H1 (cell line): ENCODE measurements around the gene DPY30. TPM values are rescaled to one million over a fixed set of nuclear protein-coding genes. Genes with fewer than 3 reads are reported as not detected.

Source experiments
- CTCF ChIA-PET: fragments of 300-600 bp; sonication (Branson Sonifier 250); formaldehyde crosslinking; loops from one replicate; lab custom pipeline; 2021; ENCODE audit not compliant: partially characterized antibody; lab: Charles Lee
- POLR2A ChIA-PET: fragments of 300-600 bp; sonication (Branson Sonifier 250); formaldehyde crosslinking; loops from one replicate; lab custom pipeline; 2021; ENCODE audit warnings: inconsistent platforms; ENCODE audit not compliant: partially characterized antibody; lab: Charles Lee
- DNase-seq, 2 experiments: peaks; one replicate each; pipeline versions ENCODE4 v3.0.0 to v3.0.0-alpha.2; 2010 to 2022; ENCODE audit warnings: low spot score in 2 of 2, low read depth in 1 of 2, mixed read lengths in 1 of 2
- FAIRE-seq: peaks from 2 replicates; lab custom pipeline; 2011; peaks lifted over from hg19 to GRCh38; lab: Jason Lieb, UNC
- H2AFZ ChIP-seq: 2 replicates; pipeline ENCODE4 v1.8.1; 2012; ENCODE audit warnings: low read length, inconsistent platforms
- H2AK5ac ChIP-seq: 2 replicates; pipeline ENCODE4 v1.6.1; 2013; ENCODE audit warnings: low read depth, low read length
- H2BK120ac ChIP-seq: replicated peaks from 2 replicates; pipeline ENCODE3; 2013; ENCODE audit warnings: low read depth, low read length, inconsistent platforms
- H2BK12ac ChIP-seq: 2 replicates; pipeline ENCODE4 v1.6.1; 2013; ENCODE audit warnings: low read depth, low read length
- H2BK15ac ChIP-seq: 2 replicates; pipeline ENCODE4 v1.6.1; 2013; ENCODE audit warnings: low read length
- H2BK20ac ChIP-seq: 2 replicates; pipeline ENCODE4 v1.6.1; 2013; ENCODE audit warnings: low read length
- H2BK5ac ChIP-seq: 2 replicates; pipeline ENCODE4 v1.6.1; 2013; ENCODE audit warnings: low read depth, low read length
- H3K14ac ChIP-seq: 2 replicates; pipeline ENCODE4 v1.6.1; 2013; ENCODE audit warnings: inconsistent platforms; ENCODE audit not compliant: insufficient read length
- H3K18ac ChIP-seq: 2 replicates; pipeline ENCODE4 v1.6.1; 2013; ENCODE audit warnings: low read length; ENCODE audit errors: extremely low read depth
- H3K23ac ChIP-seq: 2 replicates; pipeline ENCODE4 v1.6.1; 2013; ENCODE audit warnings: inconsistent platforms; ENCODE audit not compliant: insufficient read length
- H3K23me2 ChIP-seq: 2 replicates; pipeline ENCODE4 v1.6.1; 2013; ENCODE audit warnings: low read depth, low read length
- H3K27ac ChIP-seq: 2 replicates; pipeline ENCODE4 v1.6.1; 2011; ENCODE audit warnings: low read depth, low read length, inconsistent platforms
- H3K27me3 ChIP-seq, 4 experiments: replicated peaks in 1 of 4; 1 replicate in 1 of 4; 2 replicates in 3 of 4; pipeline versions ENCODE4 v1.6.1 to v1.8.1; 2011 to 2013; ENCODE audit warnings: low read length in 3 of 4, mild to moderate bottlenecking in 3 of 4, inconsistent platforms in 2 of 4, mixed read lengths in 2 of 4, moderate library complexity in 1 of 4; ENCODE audit not compliant: control insufficient read depth in 3 of 4, insufficient read depth in 3 of 4; ENCODE audit errors: extremely low read depth in 1 of 4
- H3K36me3 ChIP-seq, 4 experiments: 2 replicates each; pipeline versions ENCODE4 v1.6.1 to v1.8.1; 2011 to 2013; ENCODE audit warnings: mild to moderate bottlenecking in 4 of 4, low read length in 3 of 4, moderate library complexity in 2 of 4, control low read depth in 1 of 4, inconsistent platforms in 1 of 4; ENCODE audit not compliant: insufficient read depth in 4 of 4, control insufficient read depth in 2 of 4
- H3K4ac ChIP-seq: replicated peaks from 2 replicates; pipeline ENCODE3; 2013; ENCODE audit warnings: low read length, low read depth, mixed read lengths, inconsistent platforms; ENCODE audit not compliant: insufficient read length
- H3K4me1 ChIP-seq, 4 experiments: replicated peaks in 1 of 4; 1 replicate in 1 of 4; 2 replicates in 3 of 4; pipeline versions ENCODE4 v1.6.1 to v1.8.1; 2011 to 2013; ENCODE audit warnings: low read length in 3 of 4, inconsistent platforms in 2 of 4, mixed read lengths in 1 of 4; ENCODE audit not compliant: insufficient read depth in 4 of 4, control insufficient read depth in 3 of 4
- H3K4me2 ChIP-seq, 2 experiments: 2 replicates each; pipeline versions ENCODE4 v1.6.1 to v1.8.1; 2011 to 2013; ENCODE audit warnings: low read depth in 2 of 2, low read length in 2 of 2, control low read depth in 1 of 2, inconsistent platforms in 1 of 2, mild to moderate bottlenecking in 1 of 2; ENCODE audit not compliant: insufficient read depth in 1 of 2
- H3K4me3 ChIP-seq, 4 experiments: fragments of 200-600, 300-600 bp in 1 of 4; sonication (generic), shearing (Covaris generic), sonication (Bioruptor Twin) in 1 of 4; 2 replicates each; pipeline versions ENCODE4 v1.5.1 to v1.8.1; 2011 to 2016; ENCODE audit warnings: low read length in 4 of 4, low read depth in 3 of 4, control low read depth in 2 of 4, inconsistent platforms in 2 of 4, mild to moderate bottlenecking in 2 of 4, mixed read lengths in 1 of 4, moderate library complexity in 1 of 4; ENCODE audit not compliant: insufficient read depth in 2 of 4; ENCODE audit errors: extremely low read depth in 1 of 4
- H3K56ac ChIP-seq: replicated peaks from 2 replicates; pipeline ENCODE3; 2013; ENCODE audit warnings: low read depth, mild to moderate bottlenecking, mixed read lengths, low read length, inconsistent platforms; ENCODE audit not compliant: insufficient read length
- H3K79me1 ChIP-seq: 2 replicates; pipeline ENCODE4 v1.6.1; 2013; ENCODE audit warnings: low read depth, low read length, control low read depth
- H3K79me2 ChIP-seq, 2 experiments: 2 replicates each; pipeline versions ENCODE4 v1.6.1 to v1.8.1; 2012 to 2013; ENCODE audit warnings: low read length in 2 of 2, mild to moderate bottlenecking in 2 of 2, inconsistent platforms in 1 of 2; ENCODE audit not compliant: insufficient read depth in 2 of 2, control insufficient read depth in 1 of 2
- H3K9ac ChIP-seq, 4 experiments: replicated peaks in 1 of 4; 1 replicate in 1 of 4; 2 replicates in 3 of 4; pipeline versions ENCODE4 v1.6.1 to v1.8.1; 2011 to 2013; ENCODE audit warnings: low read depth in 3 of 4, low read length in 3 of 4, control low read depth in 2 of 4, mild to moderate bottlenecking in 2 of 4, moderate library complexity in 2 of 4, inconsistent platforms in 1 of 4; ENCODE audit errors: extremely low read depth in 1 of 4
- H3K9me3 ChIP-seq, 2 experiments: 2 replicates each; pipeline versions ENCODE4 v1.6.1 to v1.8.1; 2012 to 2013; ENCODE audit warnings: mild to moderate bottlenecking in 2 of 2, moderate library complexity in 2 of 2, control low read depth in 1 of 2, inconsistent platforms in 1 of 2, low read depth in 1 of 2, low read length in 1 of 2, mixed read lengths in 1 of 2; ENCODE audit not compliant: insufficient read depth in 2 of 2
- H4K20me1 ChIP-seq, 2 experiments: replicated peaks in 1 of 2; 2 replicates each; pipeline versions ENCODE3 to v1.8.1; 2011 to 2013; ENCODE audit warnings: inconsistent platforms in 2 of 2, low read length in 2 of 2, mild to moderate bottlenecking in 1 of 2; ENCODE audit not compliant: insufficient read depth in 2 of 2, control insufficient read depth in 1 of 2
- H4K5ac ChIP-seq: 2 replicates; pipeline ENCODE4 v1.6.1; 2013; ENCODE audit warnings: low read length, low read depth, mixed read lengths, inconsistent platforms; ENCODE audit not compliant: insufficient read length
- H4K8ac ChIP-seq: 2 replicates; pipeline ENCODE4 v1.8.0; 2013; ENCODE audit warnings: mild to moderate bottlenecking, moderate library complexity, low read length, inconsistent platforms; ENCODE audit not compliant: insufficient read depth; ENCODE audit errors: extremely low read depth
- H4K91ac ChIP-seq: replicated peaks from 2 replicates; pipeline ENCODE3; 2013; ENCODE audit warnings: low read length, mixed read lengths, inconsistent platforms; ENCODE audit not compliant: insufficient read length
- BACH1 ChIP-seq: IDR thresholded peaks from 2 replicates; pipeline ENCODE4 v1.6.1; 2012; ENCODE audit warnings: low read length, improper control_type of control experiment
- BCL11A ChIP-seq, 2 experiments: IDR thresholded peaks; one replicate each; pipeline ENCODE4 v1.6.1; 2011; ENCODE audit warnings: low read depth in 2 of 2, low read length in 2 of 2, mild to moderate bottlenecking in 2 of 2
- CEBPB ChIP-seq: IDR thresholded peaks from 2 replicates; pipeline ENCODE4 v1.6.1; 2012; ENCODE audit warnings: low read depth, low read length
- CHD1 ChIP-seq: IDR thresholded peaks from 2 replicates; pipeline ENCODE4 v1.6.1; 2012; ENCODE audit warnings: low read depth, low read length, improper control_type of control experiment
- CTBP2 ChIP-seq: IDR thresholded peaks from 2 replicates; pipeline ENCODE4 v1.7.0; 2011; ENCODE audit warnings: borderline replicate concordance, mild to moderate bottlenecking, moderate library complexity, mixed read lengths, low read length; ENCODE audit not compliant: insufficient read depth, insufficient read length
- GABPA ChIP-seq: IDR thresholded peaks from 2 replicates; pipeline ENCODE4 v1.6.1; 2011; ENCODE audit warnings: mild to moderate bottlenecking, low read length, moderate library complexity, borderline replicate concordance; ENCODE audit not compliant: insufficient read depth
- KDM1A ChIP-seq: fragments of 200-600, 300-600 bp; sonication (generic); IDR thresholded peaks from 2 replicates; pipeline ENCODE4 v1.7.1; 2016; ENCODE audit warnings: mild to moderate bottlenecking, low read length, borderline replicate concordance
- KDM5A ChIP-seq: fragments of 200-600 bp; IDR thresholded peaks from 2 replicates; pipeline ENCODE4 v1.7.1; 2012; ENCODE audit warnings: mild to moderate bottlenecking, low read length, inconsistent platforms, mixed read lengths
- POU5F1 ChIP-seq: IDR thresholded peaks from 2 replicates; pipeline ENCODE4 v1.6.1; 2011; ENCODE audit warnings: low read depth, mild to moderate bottlenecking, low read length, moderate library complexity
- RNF2 ChIP-seq: fragments of 200-900, 300-1000 bp; sonication (generic); IDR thresholded peaks from 2 replicates; pipeline ENCODE4 v1.7.1; 2016; ENCODE audit warnings: borderline replicate concordance, low read depth, mild to moderate bottlenecking, antibody characterized with exemption, low read length; ENCODE audit not compliant: poor library complexity, severe bottlenecking; ENCODE audit errors: missing control alignments
- RXRA ChIP-seq: IDR thresholded peaks from 2 replicates; pipeline ENCODE4 v1.6.1; 2011; ENCODE audit warnings: low read depth, mild to moderate bottlenecking, low read length, moderate library complexity; ENCODE audit not compliant: insufficient read depth
- TCF12 ChIP-seq: IDR thresholded peaks from 2 replicates; pipeline ENCODE4 v1.6.1; 2011; ENCODE audit warnings: low read depth, mild to moderate bottlenecking, low read length
- WGBS, 2 experiments: shearing (Covaris generic) in 1 of 2; methylation state at CpG; one replicate each; pipeline versions ENCODE4 v1.1.6 to v1.1.7; 2013 to 2015; ENCODE audit warnings: low lambda C conversion rate in 2 of 2, mixed read lengths in 2 of 2, inconsistent platforms in 1 of 2, low coverage in 1 of 2, missing lambda C conversion rate in 1 of 2; ENCODE audit not compliant: insufficient replicate concordance in 2 of 2, insufficient coverage in 1 of 2, insufficient read length in 1 of 2; ENCODE audit errors: extremely low coverage in 1 of 2, missing lambda C conversion rate in 1 of 2; 5-methylcytosine and 5-hydroxymethylcytosine counted together
- polyA plus RNA-seq, 7 experiments: library from polyadenylated mRNA; depleted of rRNA in 3 of 7; stranded (reverse) in 5 of 7; unstranded in 2 of 7; fragments of >200 nt in 5 of 7; fragments of 200-250 nt in 2 of 7; gene quantifications; 1 replicate in 5 of 7; 2 replicates in 1 of 7; 4 replicates in 1 of 7; pipeline versions ENCODE4 v1.2.1 to v1.2.3, GENCODE V29; 2011 to 2013; ENCODE audit warnings: missing spikeins in 2 of 7, mixed read lengths in 2 of 7
- total RNA-seq: library from RNA; stranded (reverse); fragmentation: NEBNext Ultra II Directional; extraction: Animal tissue kit (Norgen Biotek cat#: 25700); gene quantifications from 2 replicates; pipeline ENCODE4 v1.2.1, GENCODE V29; 2021
- TF ChIP-seq, protein P1 (sequence below): IDR thresholded peaks from 2 replicates; pipeline ENCODE4 v1.6.1; 2012; ENCODE audit warnings: inconsistent platforms

Gene DPY30
- total and polyA plus RNA-seq, 2 of the 8 experiments (the other 6 are each of a cell fraction or from before 2014, with no cell fraction given): 139 to 157 TPM

GRCh38 chr2:31979018-31979417, 60.6 kb downstream of the DPY30 start:
- Histone ChIP-seq H4K91ac (no peak overlapping the region), H3K56ac (no peak overlapping the region), H3K36me3 (no peaks in the 10 kb centered on the region), H3K27me3 (no peaks in the 10 kb centered on the region), H3K23ac (no peak overlapping the region), H4K8ac (no peak overlapping the region), H2AFZ (no peak overlapping the region), H2BK15ac (no peak overlapping the region), H3K9ac (no peak overlapping the region), H3K4ac (no peak overlapping the region), H2AK5ac (no peak overlapping the region), H3K79me2 (peaks cover 0 to 81% of the 10 kb centered on the region in 2 experiments; a peak in 3 of 4 replicates), H2BK12ac (no peak overlapping the region), H3K4me1 (no peaks in the 10 kb centered on the region; a peak in 2 of 7 replicates), H2BK120ac (no peak overlapping the region), H3K23me2 (no peaks in the 10 kb centered on the region), H4K5ac (no peak overlapping the region), H3K4me2 (no peak overlapping the region), H3K27ac (no peak overlapping the region), H4K20me1 (peaks cover 3% of the 10 kb centered on the region in 2 experiments), H2BK5ac (no peak overlapping the region), H3K14ac (no peak overlapping the region), H3K4me3 (no peak overlapping the region), H2BK20ac (no peak overlapping the region), H3K9me3 (no peaks in the 10 kb centered on the region), H3K18ac (no peak overlapping the region), H3K79me1 (peaks cover 5% of the 10 kb centered on the region)
- POLR2A ChIA-PET: no interaction called here
- WGBS, 2 experiments: 90% methylated on average over 3 of the region's 3 CpGs; no CpG with 5 or more reads in 1 of the 2 experiments
- DNase-seq (no peak), FAIRE-seq (no peak)
- CTCF ChIA-PET: interaction anchor here (0.6 kb wide), 1 partner anchor 92 kb away, joined by 3 read pairs; no protein-coding TSS in a partner anchor
- TF ChIP-seq GABPA: no peak
- TF ChIP-seq POU5F1: no peak
- no peak for TF ChIP-seq RXRA
- TF ChIP-seq, protein P1, sequence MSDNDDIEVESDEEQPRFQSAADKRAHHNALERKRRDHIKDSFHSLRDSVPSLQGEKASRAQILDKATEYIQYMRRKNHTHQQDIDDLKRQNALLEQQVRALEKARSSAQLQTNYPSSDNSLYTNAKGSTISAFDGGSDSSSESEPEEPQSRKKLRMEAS: no peak
- no peak for TF ChIP-seq CTBP2
- no peak for TF ChIP-seq CEBPB
- TF ChIP-seq KDM5A: no peak
- no peak for TF ChIP-seq TCF12
- TF ChIP-seq KDM1A: no peak
- no peak for TF ChIP-seq BCL11A (IDR thresholded peaks at IDR 0.05; ENCODE audit: low read depth in 2 of 2, low read length in 2 of 2)
- no peak for TF ChIP-seq BACH1
- no peak for TF ChIP-seq RNF2
- no peak for TF ChIP-seq CHD1
